Measurements from ENCODE around the gene ADA.
"Not testable (repeated sequence)": the region's sequence is repeated elsewhere in the genome, so short reads cannot be mapped to it uniquely, and the experiment has no call there.

Gene ADA

GRCh38 chr20:44678990-44679611 lies 27.6 kb upstream of the ADA start:
- no peak overlapping the region for H3K4me3 ChIP-seq (ENCODE audit: low read depth, low read length)
- DNase-seq (ENCODE audit: low read depth), result no peak
- no peak for TF ChIP-seq MYC (IDR thresholded peaks at IDR 0.05; ENCODE audit: low read depth, low read length)
- no peak for TF ChIP-seq CTCF (IDR thresholded peaks at IDR 0.05; ENCODE audit: low read depth, low read length)
- TF ChIP-seq MAX (IDR thresholded peaks at IDR 0.05; ENCODE audit: low read depth, low read length), result no peak
- TF ChIP-seq POLR2A (IDR thresholded peaks at IDR 0.05; ENCODE audit: extremely low read depth, insufficient read length), result no peak

GRCh38 chr20:44678242-44678641 lies 26.7 kb upstream of the ADA start:
- no peak for DNase-seq (ENCODE audit: low read depth)
- TF ChIP-seq CTCF (IDR thresholded peaks at IDR 0.05; ENCODE audit: low read depth, low read length) (no peak), MYC (IDR thresholded peaks at IDR 0.05; ENCODE audit: low read depth, low read length) (no peak), MAX (IDR thresholded peaks at IDR 0.05; ENCODE audit: low read depth, low read length) (no peak), POLR2A (IDR thresholded peaks at IDR 0.05; ENCODE audit: extremely low read depth, insufficient read length) (no peak)
- no peak overlapping the region for H3K4me3 ChIP-seq (ENCODE audit: low read depth, low read length)

GRCh38 chr20:44672318-44672902 lies 20.9 kb upstream of the ADA start:
- not testable (repeated sequence) for H3K4me3 ChIP-seq (ENCODE audit: low read depth, low read length)

GRCh38 chr20:44671541-44671940 lies 20.0 kb upstream of the ADA start:
- DNase-seq (ENCODE audit: low read depth), result peak; percentile 56
- H3K4me3 ChIP-seq (ENCODE audit: low read depth, low read length), result not testable (repeated sequence)

More at GRCh38 chr20:44672318-44672902, 20.9 kb upstream of the ADA start:
- DNase-seq (ENCODE audit: low read depth), result not testable (repeated sequence)

- DNase-seq (ENCODE audit: low read depth); H3K4me3 ChIP-seq (ENCODE audit: low read depth, low read length): not testable (repeated sequence)
Measured at GRCh38 chr20:44670851-44671250, 19.4 kb upstream of the ADA start.

- no peak for DNase-seq (ENCODE audit: low read depth)
- no peak overlapping the region for H3K4me3 ChIP-seq (ENCODE audit: low read depth, low read length)
- TF ChIP-seq POLR2A (IDR thresholded peaks at IDR 0.05; ENCODE audit: extremely low read depth, insufficient read length), result no peak
- TF ChIP-seq MAX (IDR thresholded peaks at IDR 0.05; ENCODE audit: low read depth, low read length), result no peak
- TF ChIP-seq CTCF (IDR thresholded peaks at IDR 0.05; ENCODE audit: low read depth, low read length), result no peak
- TF ChIP-seq MYC (IDR thresholded peaks at IDR 0.05; ENCODE audit: low read depth, low read length), result no peak
Measured at GRCh38 chr20:44666066-44666465, 14.6 kb upstream of the ADA start.

- peak; percentile 48 for DNase-seq (ENCODE audit: low read depth)
- TF ChIP-seq MAX (IDR thresholded peaks at IDR 0.05; ENCODE audit: low read depth, low read length), result no peak
- no peak for TF ChIP-seq POLR2A (IDR thresholded peaks at IDR 0.05; ENCODE audit: extremely low read depth, insufficient read length)
- no peak for TF ChIP-seq CTCF (IDR thresholded peaks at IDR 0.05; ENCODE audit: low read depth, low read length)
- TF ChIP-seq MYC (IDR thresholded peaks at IDR 0.05; ENCODE audit: low read depth, low read length), result no peak
- no peak overlapping the region for H3K4me3 ChIP-seq (ENCODE audit: low read depth, low read length)
Measured at GRCh38 chr20:44664131-44664530, 12.6 kb upstream of the ADA start.
